Ovary (tissue), 3 donors: Measurements from ENCODE around the gene MYH9.

Experiments
- EP300 ChIP-seq: sonication (generic); formaldehyde crosslinking; IDR thresholded peaks from one replicate; pipeline ENCODE4 v1.6.1; 2017; ENCODE audit warnings: antibody characterized with exemption
- TF ChIP-seq, protein P1 (sequence below), 3 donors: fragments of 450-650 bp in 2 of 3; fragments of 200-600 bp in 1 of 3; IDR thresholded peaks; one replicate each; pipeline versions ENCODE4 v1.5.1 to v1.8.0; 2016 to 2022; ENCODE audit warnings: antibody characterized with exemption in 3 of 3, mild to moderate bottlenecking in 1 of 3
- donor health status: DM: no; HTN: no; CAD: no.

DNA sequence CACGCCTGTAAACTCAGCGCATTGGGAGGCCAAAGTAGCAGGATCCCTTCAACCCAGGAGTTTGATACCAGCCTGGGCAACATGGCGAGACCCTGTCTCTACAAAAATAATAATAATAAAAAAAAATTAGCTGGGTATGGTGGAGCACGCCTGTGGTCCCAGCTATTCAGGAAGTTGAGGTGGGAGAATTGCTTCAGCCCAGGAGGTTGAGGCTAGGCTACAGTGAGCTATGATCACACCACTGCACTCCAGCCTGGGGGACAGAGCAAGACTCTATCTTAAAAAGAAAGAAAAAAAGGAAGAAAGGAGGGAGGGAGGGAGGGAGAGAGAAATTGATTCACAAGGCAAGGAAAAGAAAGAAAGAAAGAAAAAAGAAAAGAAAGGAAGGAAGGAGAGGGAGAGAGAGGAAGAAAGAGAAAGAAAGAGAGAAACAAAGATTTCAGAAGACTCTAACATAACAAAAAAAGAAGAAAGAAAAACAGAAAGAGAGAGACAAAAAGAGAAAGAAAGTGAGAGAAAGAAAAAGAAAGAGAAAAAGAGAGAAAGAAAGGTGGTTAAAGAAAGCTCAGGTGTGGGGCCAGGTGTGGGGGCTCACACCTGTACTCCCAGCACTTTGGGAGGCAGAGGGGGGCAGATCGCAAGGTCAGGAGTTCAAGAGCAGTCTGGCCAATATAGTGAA lies 37.3 kb upstream of the MYH9 start:
- TF ChIP-seq, protein P1, sequence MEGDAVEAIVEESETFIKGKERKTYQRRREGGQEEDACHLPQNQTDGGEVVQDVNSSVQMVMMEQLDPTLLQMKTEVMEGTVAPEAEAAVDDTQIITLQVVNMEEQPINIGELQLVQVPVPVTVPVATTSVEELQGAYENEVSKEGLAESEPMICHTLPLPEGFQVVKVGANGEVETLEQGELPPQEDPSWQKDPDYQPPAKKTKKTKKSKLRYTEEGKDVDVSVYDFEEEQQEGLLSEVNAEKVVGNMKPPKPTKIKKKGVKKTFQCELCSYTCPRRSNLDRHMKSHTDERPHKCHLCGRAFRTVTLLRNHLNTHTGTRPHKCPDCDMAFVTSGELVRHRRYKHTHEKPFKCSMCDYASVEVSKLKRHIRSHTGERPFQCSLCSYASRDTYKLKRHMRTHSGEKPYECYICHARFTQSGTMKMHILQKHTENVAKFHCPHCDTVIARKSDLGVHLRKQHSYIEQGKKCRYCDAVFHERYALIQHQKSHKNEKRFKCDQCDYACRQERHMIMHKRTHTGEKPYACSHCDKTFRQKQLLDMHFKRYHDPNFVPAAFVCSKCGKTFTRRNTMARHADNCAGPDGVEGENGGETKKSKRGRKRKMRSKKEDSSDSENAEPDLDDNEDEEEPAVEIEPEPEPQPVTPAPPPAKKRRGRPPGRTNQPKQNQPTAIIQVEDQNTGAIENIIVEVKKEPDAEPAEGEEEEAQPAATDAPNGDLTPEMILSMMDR (IDR thresholded peaks at IDR 0.05) = no peak
- TF ChIP-seq EP300 = no peak
